ENCODE data around the gene CD34.
"Not testable (repeated sequence)": the region's sequence is repeated elsewhere in the genome, so short reads cannot be mapped to it uniquely, and the experiment has no call there.

Gene CD34

GRCh38 chr1:207894704-207895103 lies 16.2 kb downstream of the CD34 start:
- DNase-seq = no peak

GRCh38 chr1:207893737-207894582 lies 17.0 kb downstream of the CD34 start:
- no peak for DNase-seq

GRCh38 chr1:207892764-207893163 lies 18.2 kb downstream of the CD34 start:
- no peak for DNase-seq

- DNase-seq = no peak
Measured at GRCh38 chr1:207891148-207891547, 19.8 kb downstream of the CD34 start.

- DNase-seq = no peak
Measured at GRCh38 chr1:207890136-207890738, 20.7 kb downstream of the CD34 start.

- no peak for DNase-seq
Measured at GRCh38 chr1:207888652-207889051, 22.3 kb downstream of the CD34 start.

GRCh38 chr1:207887542-207888201 lies 23.3 kb downstream of the CD34 start:
- DNase-seq = no peak

- no peak for DNase-seq
Measured at GRCh38 chr1:207886227-207886626, 24.7 kb downstream of the CD34 start.

- peak; percentile 71 to 80 for DNase-seq
Measured at GRCh38 chr1:207885129-207886032, 25.5 kb downstream of the CD34 start.

- no peak for DNase-seq
Measured at GRCh38 chr1:207884266-207885029, 26.5 kb downstream of the CD34 start.

- DNase-seq = no peak
Measured at GRCh38 chr1:207883660-207884250, 27.2 kb downstream of the CD34 start.

GRCh38 chr1:207883104-207883651 lies 27.7 kb downstream of the CD34 start:
- DNase-seq = no peak

- no peak for DNase-seq
Measured at GRCh38 chr1:207882692-207883091, 28.2 kb downstream of the CD34 start.

- no peak for DNase-seq
Measured at GRCh38 chr1:207878939-207879338, 32.0 kb downstream of the CD34 start.

- not testable (repeated sequence) for DNase-seq
Measured at GRCh38 chr1:207877914-207878313, 33.0 kb downstream of the CD34 start.

- no peak for DNase-seq
Measured at GRCh38 chr1:207876131-207876530, 34.8 kb downstream of the CD34 start.

- no peak for DNase-seq
Measured at GRCh38 chr1:207875532-207875931, 35.4 kb downstream of the CD34 start.

GRCh38 chr1:207873055-207873890 lies 37.7 kb downstream of the CD34 start:
- DNase-seq = no peak

- DNase-seq = no peak
Measured at GRCh38 chr1:207872621-207873020, 38.3 kb downstream of the CD34 start.

- no peak for DNase-seq
Measured at GRCh38 chr1:207871117-207871649, 39.7 kb downstream of the CD34 start.
